Activated CD4-positive, alpha-beta T cell treated with anti-CD3 and anti-CD28 coated beads, Interleukin-2, amount 50 U/mL, for 4 hours (primary cell): ENCODE data around the gene PAPPA2.
"Not testable (repeated sequence)": the region's sequence is repeated elsewhere in the genome, so short reads cannot be mapped to it uniquely, and the experiment has no call there.

Experiments used
- DNase-seq, 2 experiments: peaks; one replicate each; pipeline ENCODE4 v3.0.0-alpha.2; 2020

PAPPA2 gene

DNA sequence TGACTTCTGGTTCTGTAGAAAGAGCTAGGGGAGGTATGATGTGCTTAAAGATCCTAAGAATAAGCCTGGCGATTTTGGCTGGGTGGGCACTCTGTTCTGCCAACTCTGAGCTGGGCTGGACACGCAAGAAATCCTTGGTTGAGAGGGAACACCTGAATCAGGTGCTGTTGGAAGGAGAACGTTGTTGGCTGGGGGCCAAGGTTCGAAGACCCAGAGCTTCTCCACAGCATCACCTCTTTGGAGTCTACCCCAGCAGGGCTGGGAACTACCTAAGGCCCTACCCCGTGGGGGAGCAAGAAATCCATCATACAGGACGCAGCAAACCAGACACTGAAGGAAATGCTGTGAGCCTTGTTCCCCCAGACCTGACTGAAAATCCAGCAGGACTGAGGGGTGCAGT, 93.3 kb downstream of the PAPPA2 start:
- no peak for DNase-seq

GRCh38 chr1:176557543-176558258, 94.7 kb downstream of the PAPPA2 start:
- DNase-seq = no peak

- no peak for DNase-seq
Measured at GRCh38 chr1:176558561-176558960, 95.6 kb downstream of the PAPPA2 start.

DNA sequence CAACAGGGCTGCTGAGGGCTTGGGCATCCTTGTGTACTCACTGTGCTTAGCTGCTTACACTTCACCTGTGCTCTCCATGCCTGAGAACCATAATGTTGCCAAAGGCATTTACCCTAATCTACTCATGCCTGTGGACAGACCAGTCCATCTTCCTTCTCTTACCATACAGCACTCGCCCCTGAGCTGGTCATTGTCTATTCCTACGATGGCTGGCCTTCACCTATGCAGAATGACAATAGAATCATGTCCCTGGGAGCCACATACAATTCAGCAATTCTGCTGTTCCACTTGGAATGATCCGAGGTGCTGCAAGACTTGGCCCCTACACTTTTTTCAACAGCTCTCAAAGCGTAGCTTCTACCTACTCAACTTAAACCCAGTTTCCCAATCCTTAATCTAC, 96.5 kb downstream of the PAPPA2 start:
- no peak for DNase-seq

DNA sequence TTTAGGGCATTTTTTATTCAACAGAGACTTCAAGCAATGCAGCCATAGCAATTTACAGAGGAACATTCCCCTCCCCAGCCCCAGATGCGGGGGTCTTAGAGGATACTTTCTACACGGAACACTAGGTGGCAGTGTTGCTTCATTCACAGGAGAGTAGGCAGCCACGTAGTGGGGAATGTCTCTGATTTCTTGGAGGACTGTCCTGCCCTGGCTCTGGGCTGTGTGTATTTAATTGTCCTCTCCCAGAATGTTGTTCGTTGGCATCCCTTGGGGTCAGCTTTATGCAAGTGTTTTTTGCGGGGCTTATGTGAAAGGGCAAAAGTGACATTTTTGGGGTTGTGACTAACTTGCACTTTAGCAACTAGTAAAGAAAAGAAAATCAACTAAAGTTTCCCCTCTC, 96.9 kb downstream of the PAPPA2 start:
- DNase-seq = no peak

DNA sequence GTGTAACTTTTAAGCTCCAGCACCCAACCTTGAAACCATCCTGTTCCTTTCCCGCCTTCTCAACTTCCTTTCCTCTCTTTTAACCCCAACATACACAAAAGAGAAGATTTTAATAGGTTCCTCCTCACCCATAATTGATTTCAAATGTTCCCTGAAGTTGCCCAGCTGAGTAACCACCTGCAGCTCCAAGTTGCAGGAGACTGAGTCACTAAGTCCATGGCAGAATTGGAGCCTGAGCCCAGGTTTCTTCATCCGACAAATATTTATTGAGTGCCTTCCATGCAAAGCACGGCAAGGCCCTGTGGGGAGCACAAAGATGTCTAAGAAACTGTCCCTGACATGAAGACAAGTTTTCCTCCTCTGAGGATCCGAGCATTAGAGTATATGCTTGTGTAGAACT, 97.7 kb downstream of the PAPPA2 start:
- no peak for DNase-seq

DNA sequence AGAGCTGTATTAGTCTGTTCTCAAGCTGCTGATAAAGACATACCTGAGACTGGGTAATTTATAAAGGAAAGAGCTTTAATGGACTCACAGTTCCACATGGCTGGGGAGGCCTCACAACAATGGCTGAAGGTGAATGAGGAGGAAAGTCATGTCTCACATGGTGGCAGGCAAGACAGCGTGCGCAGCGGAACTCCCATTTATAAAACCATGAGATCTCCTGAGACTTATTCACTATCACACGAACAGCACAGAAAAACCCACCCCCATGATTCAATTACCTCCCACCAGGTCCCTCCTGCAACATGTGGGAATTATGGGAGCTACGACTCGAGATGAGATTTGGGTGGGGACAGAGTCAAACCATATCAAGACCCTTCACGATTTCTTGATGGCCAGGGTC, 98.8 kb downstream of the PAPPA2 start:
- not testable (repeated sequence) for DNase-seq

DNA sequence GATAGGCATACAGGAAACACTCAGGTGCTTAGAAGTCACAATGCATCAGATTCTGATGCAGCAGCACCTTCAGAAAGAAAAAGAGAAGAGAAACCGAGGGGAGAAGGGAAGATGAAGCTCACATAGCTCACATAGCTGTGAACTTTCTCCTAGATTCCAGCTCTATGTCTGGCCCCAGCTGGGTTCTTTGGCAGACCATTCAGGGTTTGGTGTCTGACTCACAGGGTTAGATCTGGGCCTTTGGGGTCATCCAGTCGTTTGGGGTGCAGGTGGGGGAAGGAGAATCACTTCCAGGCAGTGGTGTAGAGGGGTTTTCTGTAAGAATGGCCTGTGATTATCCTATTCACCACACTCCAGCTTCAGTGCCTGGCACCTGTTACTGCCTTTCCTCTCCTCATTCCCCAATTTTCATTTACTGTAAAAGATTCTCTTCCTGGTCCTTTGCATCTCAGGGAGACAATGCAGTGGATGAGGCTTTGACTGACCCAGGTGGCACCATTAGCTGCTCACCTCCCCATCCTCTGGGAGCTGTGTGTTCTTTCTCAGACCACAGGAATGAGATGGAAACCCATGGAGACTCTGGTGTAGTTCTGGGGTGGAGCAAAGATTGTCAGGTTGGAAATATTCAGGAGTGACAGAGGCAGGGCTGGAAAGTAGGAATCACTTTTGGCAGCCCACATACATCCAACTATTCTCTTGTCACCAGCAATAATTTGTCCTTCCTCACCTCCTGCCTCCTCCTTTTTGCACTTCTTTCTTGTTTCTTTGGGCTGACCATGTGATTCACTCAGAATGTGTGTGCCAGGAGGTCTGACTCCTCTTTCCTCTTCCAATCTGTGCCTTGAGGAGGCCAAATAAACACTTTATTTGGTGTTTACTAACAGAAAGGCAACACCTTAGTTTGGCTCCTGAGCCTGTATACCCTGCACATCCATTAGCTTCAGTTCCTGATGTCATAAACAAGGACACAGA, 103.3 kb downstream of the PAPPA2 start:
- no peak for DNase-seq

DNA sequence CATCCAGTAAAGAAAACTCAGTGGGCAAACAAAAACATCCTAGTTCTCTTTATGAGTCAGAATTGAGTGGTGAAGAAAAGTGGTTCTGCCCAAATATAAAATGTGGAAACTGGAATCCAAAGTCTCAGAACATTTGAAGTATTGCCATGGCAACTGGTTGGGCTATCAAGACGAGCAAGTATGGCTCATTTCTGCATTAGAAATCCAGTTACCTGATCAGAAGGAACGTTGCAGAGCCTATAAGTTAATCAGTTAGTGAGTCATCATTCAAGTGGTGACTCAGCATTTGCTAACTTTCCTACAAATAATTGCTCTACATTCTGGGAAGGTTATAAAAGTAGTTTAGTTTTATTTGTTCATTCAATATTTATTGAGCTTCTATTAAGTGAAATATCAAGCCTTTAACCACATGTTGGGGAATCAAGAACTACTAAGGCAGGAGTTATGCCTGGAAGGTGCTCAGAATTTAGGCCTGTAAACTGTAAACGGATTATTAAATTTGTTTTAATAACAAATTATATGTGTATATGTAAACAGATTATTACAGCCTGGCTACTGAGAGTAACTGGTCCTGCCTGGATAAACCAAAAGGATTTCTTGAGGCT, 104.3 kb downstream of the PAPPA2 start:
- DNase-seq = no peak

GRCh38 chr1:176568185-176568584, 105.2 kb downstream of the PAPPA2 start:
- no peak for DNase-seq

- no peak for DNase-seq
Measured at GRCh38 chr1:176574756-176575155, 111.8 kb downstream of the PAPPA2 start.

GRCh38 chr1:176575991-176576390, 113.0 kb downstream of the PAPPA2 start:
- DNase-seq = no peak

DNA sequence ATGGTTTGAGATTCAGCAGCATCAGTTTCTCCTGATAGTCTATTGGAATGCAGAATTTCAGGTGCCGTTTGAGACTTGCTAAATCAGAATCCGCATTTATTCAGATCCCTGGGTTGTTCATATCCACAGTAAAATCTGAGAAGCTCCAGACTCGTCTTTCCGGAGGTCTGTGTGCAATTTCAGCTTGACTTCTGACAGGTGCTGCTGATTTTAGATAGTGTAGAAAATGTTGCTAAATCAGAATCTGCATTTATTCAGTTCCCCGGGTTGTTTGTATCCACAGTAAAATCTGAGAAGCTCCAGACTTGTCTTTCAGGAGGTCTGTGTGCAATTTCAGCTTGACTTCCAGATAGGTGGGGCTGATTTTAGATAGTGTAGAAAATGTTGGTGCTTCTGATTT, 113.7 kb downstream of the PAPPA2 start:
- DNase-seq = no peak

DNA sequence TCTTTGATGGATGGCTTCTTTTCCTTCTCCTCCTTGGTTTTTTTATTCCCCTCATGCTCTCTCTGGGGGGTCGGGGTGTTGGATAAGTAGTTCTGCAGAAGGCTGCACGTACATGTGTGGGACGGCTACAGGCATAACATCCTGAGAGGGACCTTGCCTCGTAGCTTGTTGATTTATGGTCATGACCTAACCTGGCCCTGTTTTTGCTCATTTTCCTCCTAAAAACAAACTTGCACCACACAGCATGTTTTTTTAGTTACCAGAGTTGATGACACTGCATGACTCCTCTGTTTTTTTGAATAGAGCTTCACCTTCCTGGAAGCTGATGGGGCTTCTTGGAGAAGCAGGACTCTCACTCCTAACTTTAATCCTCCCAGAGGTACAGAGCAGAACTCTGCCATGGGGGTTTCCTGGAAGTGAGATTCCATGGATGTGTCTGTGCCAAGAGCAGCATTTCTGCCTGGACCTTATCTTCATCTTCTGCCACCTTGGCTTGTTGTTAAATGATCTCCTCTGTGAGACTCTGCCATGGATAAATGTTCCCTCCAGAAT, 114.7 kb downstream of the PAPPA2 start:
- no peak for DNase-seq

DNA sequence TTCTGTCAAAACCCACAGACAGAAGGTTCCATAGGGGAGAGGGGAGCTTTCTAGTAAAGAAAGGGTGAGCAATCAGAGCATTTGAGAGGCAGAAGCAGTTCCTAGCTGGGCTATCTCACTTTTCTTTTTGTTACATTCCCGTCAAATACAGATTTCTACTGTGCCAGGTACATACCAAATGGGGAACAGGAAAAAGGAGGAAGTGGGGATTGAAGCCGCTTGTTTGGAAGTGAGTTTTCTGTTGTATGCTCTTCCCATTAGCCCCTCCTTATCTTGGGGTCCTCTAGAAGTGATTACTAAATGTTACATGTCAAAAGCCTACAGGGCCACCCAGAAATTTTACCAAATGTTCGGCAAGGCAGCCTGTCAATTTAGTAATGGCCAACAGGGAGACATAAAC, 116.1 kb downstream of the PAPPA2 start:
- no peak for DNase-seq

DNA sequence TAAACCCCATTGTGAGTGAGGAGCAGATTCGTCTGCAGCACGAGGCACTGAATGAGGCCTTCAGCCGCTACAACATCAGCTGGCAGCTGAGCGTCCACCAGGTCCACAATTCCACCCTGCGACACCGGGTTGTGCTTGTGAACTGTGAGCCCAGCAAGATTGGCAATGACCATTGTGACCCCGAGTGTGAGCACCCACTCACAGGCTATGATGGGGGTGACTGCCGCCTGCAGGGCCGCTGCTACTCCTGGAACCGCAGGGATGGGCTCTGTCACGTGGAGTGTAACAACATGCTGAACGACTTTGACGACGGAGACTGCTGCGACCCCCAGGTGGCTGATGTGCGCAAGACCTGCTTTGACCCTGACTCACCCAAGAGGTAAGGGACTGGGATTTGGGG, 132.2 kb downstream of the PAPPA2 start:
- no peak for DNase-seq

DNA sequence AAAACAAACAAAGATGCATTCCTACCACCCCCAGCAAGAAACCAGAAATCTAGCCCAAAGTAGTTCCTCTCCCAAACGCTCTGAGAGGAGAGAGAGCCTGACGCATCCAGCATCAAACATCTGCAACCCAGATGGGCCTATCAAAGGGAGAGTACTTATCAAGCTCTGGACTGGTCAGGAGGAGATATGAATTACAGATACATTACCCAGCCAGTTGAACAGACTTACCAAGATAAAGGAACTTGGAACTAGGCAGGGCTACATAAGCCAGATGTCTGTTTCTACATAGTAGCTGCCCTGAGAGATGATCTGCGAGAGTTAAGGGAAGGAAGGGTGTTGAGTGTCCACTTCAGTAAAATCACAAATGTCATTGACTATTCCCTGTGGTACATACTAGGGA, 138.4 kb downstream of the PAPPA2 start:
- DNase-seq = no peak

- DNase-seq = no peak
Measured at GRCh38 chr1:176602388-176603004, 139.5 kb downstream of the PAPPA2 start.

DNA sequence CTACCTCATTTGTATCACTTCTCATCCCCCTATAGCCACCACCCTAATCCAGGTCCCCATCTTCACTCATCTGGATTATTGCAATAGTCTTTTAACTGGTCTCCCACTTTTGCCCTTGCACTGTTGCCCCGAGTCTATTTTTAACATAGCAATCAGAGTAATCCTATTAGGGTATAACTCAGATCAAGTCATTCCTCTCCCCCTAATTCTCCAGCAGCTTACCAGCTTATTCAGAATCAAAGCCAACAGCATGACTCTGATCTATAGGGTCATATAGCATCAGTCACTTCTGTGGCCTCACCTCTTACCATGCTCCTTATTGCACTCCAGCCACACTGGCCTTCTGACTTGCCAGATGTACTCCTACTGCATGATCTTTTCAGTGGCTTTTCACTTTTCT, 140.7 kb downstream of the PAPPA2 start:
- DNase-seq = no peak

DNA sequence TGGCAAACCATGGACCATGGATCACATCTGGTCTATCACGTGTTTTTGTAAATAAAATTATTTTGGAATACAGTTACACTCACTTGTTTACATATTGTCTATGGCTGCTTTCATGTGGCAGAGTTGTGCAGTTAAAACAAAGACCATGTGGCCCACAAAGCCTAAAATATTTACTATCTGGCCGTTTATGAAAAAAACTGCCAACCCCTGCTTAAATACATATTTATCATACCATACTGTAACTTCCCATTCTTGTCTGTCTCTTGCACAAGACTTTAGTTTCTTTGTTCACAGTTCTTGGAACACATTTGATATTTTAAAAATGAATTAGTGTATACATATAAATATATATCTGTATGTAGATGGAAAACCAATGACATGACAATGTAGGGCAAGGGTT, 141.5 kb downstream of the PAPPA2 start:
- no peak for DNase-seq

GRCh38 chr1:176605176-176605575, 142.2 kb downstream of the PAPPA2 start:
- DNase-seq = no peak

DNA sequence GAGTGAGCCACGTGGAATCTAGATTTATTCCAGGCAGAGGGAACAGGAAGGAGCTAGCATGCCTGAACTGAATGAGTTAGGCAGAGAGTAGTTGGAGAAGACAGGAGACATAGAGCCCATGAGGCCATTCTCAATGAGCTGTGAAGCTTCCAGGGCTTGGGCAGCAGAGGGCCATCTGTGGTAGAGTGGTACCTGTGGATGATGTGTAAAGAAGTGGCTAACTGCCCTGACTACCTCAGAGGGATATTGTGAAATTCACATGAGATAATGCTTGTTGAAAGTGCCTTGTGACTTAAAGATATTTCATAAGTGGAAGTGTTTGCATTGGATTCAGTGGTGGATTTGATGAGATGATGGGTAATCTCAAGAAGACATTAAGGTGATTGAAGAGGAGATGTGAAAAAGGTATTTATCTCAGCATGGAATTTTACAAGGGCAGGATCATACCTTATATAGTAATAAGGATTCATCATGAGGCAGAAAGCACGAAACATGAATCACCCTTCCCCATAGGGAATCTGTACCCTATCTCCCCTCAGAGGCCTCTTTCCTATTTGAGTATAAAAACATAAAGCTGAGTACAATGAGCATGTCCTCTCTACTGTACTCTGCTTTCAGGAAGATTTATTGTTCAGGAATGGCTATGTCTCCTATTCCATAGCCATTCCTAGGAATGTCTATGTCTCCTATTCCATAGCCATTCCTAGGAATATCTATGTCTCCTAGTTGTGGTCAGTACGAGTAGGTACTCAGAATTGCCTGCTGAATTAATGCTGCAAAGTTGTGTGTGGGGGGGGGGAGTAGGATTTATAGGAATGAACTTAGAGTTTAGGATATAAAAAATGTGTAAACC, 146.8 kb downstream of the PAPPA2 start:
- no peak for DNase-seq
